ENCODE data around the gene ADM5.

The ADM5 gene

GRCh38 chr19:49645592-49645991 lies 43.8 kb upstream of the ADM5 start:
- no peak overlapping the region for H3K4me3 ChIP-seq (ENCODE audit: low read depth, low read length)
- TF ChIP-seq CTCF (conservative IDR thresholded peaks at IDR 0.05; ENCODE audit: low read depth, low read length), result no peak
- DNase-seq (ENCODE audit: low read depth), result no peak

GRCh38 chr19:49645995-49646394 lies 43.4 kb upstream of the ADM5 start:
- DNase-seq (ENCODE audit: low read depth), result no peak

GRCh38 chr19:49646586-49646985 lies 42.8 kb upstream of the ADM5 start:
- H3K4me3 ChIP-seq (ENCODE audit: low read depth, low read length), result no peak overlapping the region
- no peak for DNase-seq (ENCODE audit: low read depth)
- TF ChIP-seq CTCF (conservative IDR thresholded peaks at IDR 0.05; ENCODE audit: low read depth, low read length), result no peak

More at GRCh38 chr19:49645995-49646394, 43.4 kb upstream of the ADM5 start:
- no peak for TF ChIP-seq CTCF (conservative IDR thresholded peaks at IDR 0.05; ENCODE audit: low read depth, low read length)
- no peak overlapping the region for H3K4me3 ChIP-seq (ENCODE audit: low read depth, low read length)

- H3K4me3 ChIP-seq (ENCODE audit: low read depth, low read length), result no peak overlapping the region
- TF ChIP-seq CTCF (conservative IDR thresholded peaks at IDR 0.05; ENCODE audit: low read depth, low read length), result no peak
- no peak for DNase-seq (ENCODE audit: low read depth)
Measured at GRCh38 chr19:49651029-49651819, 38.2 kb upstream of the ADM5 start.

GRCh38 chr19:49651820-49652550 lies 37.4 kb upstream of the ADM5 start:
- TF ChIP-seq CTCF (conservative IDR thresholded peaks at IDR 0.05; ENCODE audit: low read depth, low read length), result no peak
- no peak for DNase-seq (ENCODE audit: low read depth)
- H3K4me3 ChIP-seq (ENCODE audit: low read depth, low read length), result no peak overlapping the region

GRCh38 chr19:49652551-49653465 lies 36.6 kb upstream of the ADM5 start:
- no peak for DNase-seq (ENCODE audit: low read depth)
- H3K4me3 ChIP-seq (ENCODE audit: low read depth, low read length), result no peak overlapping the region
- no peak for TF ChIP-seq CTCF (conservative IDR thresholded peaks at IDR 0.05; ENCODE audit: low read depth, low read length)
